Body of pancreas (tissue), 4 donors: ENCODE data around the gene CCDC33.

Experiments
- CTCF ChIP-seq, 7 experiments: fragments of 450-650 bp in 4 of 7; fragments of 200-600 bp in 3 of 7; sonication (generic) in 3 of 7; IDR thresholded peaks; one replicate each; pipeline ENCODE4 v1.5.1; 2016 to 2019; ENCODE audit warnings: antibody characterized with exemption in 7 of 7
- POLR2A ChIP-seq, 3 donors: fragments of 450-650 bp; IDR thresholded peaks; one replicate each; pipeline ENCODE4 v1.6.1; 2016; ENCODE audit warnings: antibody characterized with exemption in 3 of 3, mild to moderate bottlenecking in 2 of 3

GRCh38 chr15:74369084-74369745 lies 133.1 kb downstream of the CCDC33 start:
- TF ChIP-seq CTCF (IDR thresholded peaks at IDR 0.05) (no peak), POLR2A (IDR thresholded peaks at IDR 0.05) (no peak)
